ENCODE data around the gene LOXL1. TPM values are rescaled to one million over a fixed set of nuclear protein-coding genes. Genes with fewer than 3 reads are reported as not detected.

The LOXL1 gene
- total RNA-seq, 2 experiments from 2014 or later = 3.4 to 3.5 TPM

DNA sequence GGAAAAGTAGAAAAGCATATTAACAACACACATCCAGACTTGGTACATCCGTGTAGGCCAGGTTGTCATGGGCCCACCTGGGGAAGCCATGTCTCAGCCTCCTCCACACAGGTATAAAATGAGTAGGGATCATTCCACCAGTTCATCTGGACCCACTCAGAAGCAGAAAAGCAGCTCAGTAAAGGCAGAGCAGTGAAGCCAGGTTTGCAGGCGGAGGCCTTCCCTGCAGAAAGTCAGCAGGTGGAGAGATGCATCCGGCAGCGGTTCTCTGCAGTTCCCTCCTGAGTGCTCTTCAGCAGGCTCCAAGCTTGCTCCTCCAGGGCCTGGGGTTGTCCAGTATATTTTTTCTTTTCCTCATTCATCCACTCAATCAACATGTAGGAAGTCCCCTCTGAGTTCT, 22.1 kb downstream of the LOXL1 start:
- Mint-ChIP-seq H3K4me1 (peaks cover 14% of the 10 kb centered on the region), H3K36me3 (ENCODE audit: low read depth) (no peaks in the 10 kb centered on the region), H3K27me3 (peaks cover 4% of the 10 kb centered on the region), H3K4me3 (no peak overlapping the region), H3K9me3 (no peaks in the 10 kb centered on the region), H3K27ac (no peak overlapping the region)
- no peak for DNase-seq
- ChIA-PET CTCF (interaction anchor here (4.2 kb wide), 1 partner anchor 17 kb away, joined by 37 read pairs; no protein-coding TSS in a partner anchor), POLR2A (no interaction called here)

DNA sequence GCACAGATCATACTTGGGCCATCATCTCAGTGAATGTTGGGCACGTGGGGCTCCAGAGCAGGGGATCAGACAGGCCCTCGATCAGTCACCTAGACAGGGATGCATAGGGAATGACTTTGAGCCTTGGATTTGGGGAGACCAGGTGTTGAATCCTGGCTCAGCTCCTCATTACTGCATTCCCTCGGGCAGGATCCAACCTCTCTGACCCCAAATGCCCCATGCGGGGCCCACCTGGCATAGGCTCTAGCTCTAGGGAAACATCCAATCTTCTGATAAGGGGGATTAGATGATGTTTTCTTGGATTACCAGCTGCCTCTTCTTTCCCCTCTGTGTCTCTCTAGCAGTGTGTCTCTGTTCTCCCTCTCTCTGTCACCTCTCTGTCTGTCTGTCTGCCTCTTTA, 22.7 kb downstream of the LOXL1 start:
- DNase-seq = no peak
- ChIA-PET POLR2A (no interaction called here), CTCF (interaction anchor here (0.8 to 4.2 kb wide), 2 partner anchors 17 to 45 kb away, joined by 3 to 37 read pairs; partner anchors contain the start of gene PML)
- Mint-ChIP-seq H3K4me3 (no peak overlapping the region), H3K27ac (no peak overlapping the region), H3K36me3 (ENCODE audit: low read depth) (no peaks in the 10 kb centered on the region), H3K4me1 (peaks cover 16% of the 10 kb centered on the region), H3K27me3 (peaks cover 4% of the 10 kb centered on the region), H3K9me3 (no peaks in the 10 kb centered on the region)

DNA sequence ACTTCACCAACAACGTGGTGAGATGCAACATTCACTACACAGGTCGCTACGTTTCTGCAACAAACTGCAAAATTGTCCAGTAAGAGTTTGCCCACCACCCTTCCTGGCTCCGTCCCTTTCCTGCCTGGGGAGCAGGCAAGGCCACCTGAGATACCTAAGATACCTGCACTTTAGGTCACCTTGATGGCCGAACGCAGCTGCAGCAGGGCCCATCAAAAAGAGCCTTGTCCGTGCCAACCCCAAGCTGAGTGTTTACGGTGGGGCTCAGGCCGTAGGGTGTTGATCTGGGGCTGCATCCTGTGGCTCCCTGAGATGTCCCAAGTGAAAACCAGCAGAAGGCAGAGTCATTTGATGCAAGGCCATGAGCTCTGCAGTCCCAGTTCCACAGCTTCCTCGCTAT, 23.2 kb downstream of the LOXL1 start:
- Mint-ChIP-seq H3K9me3 (no peaks in the 10 kb centered on the region), H3K27me3 (peaks cover 4% of the 10 kb centered on the region), H3K4me3 (no peak overlapping the region), H3K4me1 (peaks cover 16% of the 10 kb centered on the region), H3K27ac (no peak overlapping the region), H3K36me3 (ENCODE audit: low read depth) (no peaks in the 10 kb centered on the region)
- POLR2A ChIA-PET = no interaction called here
- CTCF ChIA-PET = interaction anchor here (0.7 to 4.2 kb wide), 5 partner anchors 10 to 45 kb away, joined by 3 to 37 read pairs (median 3); partner anchors contain the start of gene PML
- DNase-seq = no peak

DNA sequence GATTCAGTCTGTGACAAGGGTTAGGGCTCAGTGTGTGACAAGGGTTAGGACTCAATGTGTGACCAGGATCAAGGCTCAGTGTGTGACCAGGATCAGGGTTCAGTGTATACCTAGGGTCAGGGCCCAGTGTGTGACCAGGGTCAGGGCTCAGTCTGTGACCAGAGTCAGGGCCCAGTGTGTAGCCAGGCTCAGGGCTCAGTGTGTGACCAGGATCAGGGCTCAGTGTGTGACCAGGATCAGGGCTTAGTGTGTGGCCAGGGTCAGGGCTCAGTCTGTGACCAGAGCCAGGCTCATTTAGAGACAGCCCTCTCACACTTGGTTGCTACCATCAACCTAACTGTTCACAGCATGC, 24.2 kb downstream of the LOXL1 start:
- H3K27ac Mint-ChIP-seq = no peak overlapping the region
- POLR2A ChIA-PET = interaction anchor here (0.6 kb wide), 1 partner anchor 15 kb away, joined by 3 read pairs; no protein-coding TSS in a partner anchor
- no peak for DNase-seq
- no peaks in the 10 kb centered on the region for H3K27me3 Mint-ChIP-seq
- H3K36me3 Mint-ChIP-seq (ENCODE audit: low read depth) = no peaks in the 10 kb centered on the region
- H3K4me1 Mint-ChIP-seq = peaks cover 16% of the 10 kb centered on the region
- no peak overlapping the region for H3K4me3 Mint-ChIP-seq
- CTCF ChIA-PET = interaction anchor here (0.8 to 4.2 kb wide), 17 partner anchors 9 to 379 kb away, joined by 3 to 37 read pairs (median 5); no protein-coding TSS in a partner anchor
- no peaks in the 10 kb centered on the region for H3K9me3 Mint-ChIP-seq

DNA sequence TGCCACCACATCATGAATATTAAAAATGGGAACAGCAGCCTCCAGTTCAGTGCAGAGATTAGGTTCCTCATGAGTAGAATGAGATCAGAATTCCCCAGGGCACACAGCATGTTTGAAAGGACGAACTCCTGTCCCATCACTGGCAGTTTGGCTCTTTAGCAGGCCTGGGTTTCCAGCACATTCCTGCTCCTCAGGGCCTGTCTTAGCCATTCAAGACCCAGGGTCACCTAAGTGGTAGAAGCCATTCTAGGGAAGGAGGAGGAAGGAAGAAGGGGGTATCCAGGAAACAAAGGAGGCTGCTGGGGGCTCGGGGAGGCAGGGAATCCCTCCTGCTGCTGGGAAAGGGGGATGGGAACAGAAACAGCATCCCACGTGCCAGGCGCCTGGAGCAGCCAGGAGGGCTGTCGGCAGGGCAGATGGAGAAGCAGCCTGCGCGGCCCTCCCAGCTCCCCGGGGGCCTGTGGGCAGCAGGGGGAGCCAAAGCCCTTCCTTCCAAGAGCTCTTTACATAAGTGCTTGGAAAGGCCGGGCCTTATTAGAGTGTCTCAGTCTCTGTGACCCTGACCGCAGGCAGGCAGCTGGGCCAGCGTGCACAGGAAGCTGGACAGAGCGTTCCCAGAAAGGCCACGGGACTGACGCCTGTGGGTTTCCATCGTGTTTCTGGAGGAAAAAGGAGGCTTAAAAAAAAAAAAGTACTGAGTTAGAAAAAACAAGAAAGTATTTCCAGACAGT, 24.7 kb downstream of the LOXL1 start:
- H3K4me3 Mint-ChIP-seq = no peak overlapping the region
- H3K27me3 Mint-ChIP-seq = no peaks in the 10 kb centered on the region
- no peaks in the 10 kb centered on the region for H3K9me3 Mint-ChIP-seq
- peaks cover 16% of the 10 kb centered on the region for H3K4me1 Mint-ChIP-seq
- peak overlapping the region; percentile 88 for H3K27ac Mint-ChIP-seq
- ChIA-PET POLR2A (interaction anchor here (0.6 kb wide), 1 partner anchor 15 kb away, joined by 3 read pairs; no protein-coding TSS in a partner anchor), CTCF (interaction anchor here (0.9 to 4.2 kb wide), 18 partner anchors 8 to 379 kb away, joined by 3 to 37 read pairs (median 5); no protein-coding TSS in a partner anchor)
- peak; percentile 77 for DNase-seq
- H3K36me3 Mint-ChIP-seq (ENCODE audit: low read depth) = no peaks in the 10 kb centered on the region

DNA sequence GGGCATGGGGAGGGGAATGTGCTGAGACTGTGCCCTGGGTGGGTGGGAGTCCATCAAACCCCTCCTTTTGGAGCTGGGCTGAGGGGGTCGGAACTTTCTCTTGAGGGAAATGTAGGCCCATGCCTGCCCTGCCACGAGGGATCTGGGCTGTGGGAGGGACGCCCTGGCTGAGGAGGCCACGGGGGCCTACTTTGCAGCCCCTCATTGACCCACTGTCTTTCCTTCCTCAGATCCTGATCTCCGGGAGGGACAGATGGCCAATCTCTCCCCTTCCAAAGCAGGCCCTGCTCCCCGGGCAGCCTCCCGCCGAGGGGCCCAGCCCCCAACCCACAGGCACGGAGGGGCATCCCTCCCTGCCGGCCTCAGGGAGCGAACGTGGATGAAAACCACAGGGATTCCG, 25.3 kb downstream of the LOXL1 start:
- no peak overlapping the region for H3K4me3 Mint-ChIP-seq
- H3K4me1 Mint-ChIP-seq = peaks cover 17% of the 10 kb centered on the region
- H3K27me3 Mint-ChIP-seq = no peaks in the 10 kb centered on the region
- POLR2A ChIA-PET = no interaction called here
- no peaks in the 10 kb centered on the region for H3K36me3 Mint-ChIP-seq (ENCODE audit: low read depth)
- H3K27ac Mint-ChIP-seq = no peak overlapping the region
- CTCF ChIA-PET = interaction anchor here (0.9 to 4.2 kb wide), 18 partner anchors 9 to 378 kb away, joined by 3 to 37 read pairs (median 5); no protein-coding TSS in a partner anchor
- DNase-seq = no peak
- no peaks in the 10 kb centered on the region for H3K9me3 Mint-ChIP-seq

DNA sequence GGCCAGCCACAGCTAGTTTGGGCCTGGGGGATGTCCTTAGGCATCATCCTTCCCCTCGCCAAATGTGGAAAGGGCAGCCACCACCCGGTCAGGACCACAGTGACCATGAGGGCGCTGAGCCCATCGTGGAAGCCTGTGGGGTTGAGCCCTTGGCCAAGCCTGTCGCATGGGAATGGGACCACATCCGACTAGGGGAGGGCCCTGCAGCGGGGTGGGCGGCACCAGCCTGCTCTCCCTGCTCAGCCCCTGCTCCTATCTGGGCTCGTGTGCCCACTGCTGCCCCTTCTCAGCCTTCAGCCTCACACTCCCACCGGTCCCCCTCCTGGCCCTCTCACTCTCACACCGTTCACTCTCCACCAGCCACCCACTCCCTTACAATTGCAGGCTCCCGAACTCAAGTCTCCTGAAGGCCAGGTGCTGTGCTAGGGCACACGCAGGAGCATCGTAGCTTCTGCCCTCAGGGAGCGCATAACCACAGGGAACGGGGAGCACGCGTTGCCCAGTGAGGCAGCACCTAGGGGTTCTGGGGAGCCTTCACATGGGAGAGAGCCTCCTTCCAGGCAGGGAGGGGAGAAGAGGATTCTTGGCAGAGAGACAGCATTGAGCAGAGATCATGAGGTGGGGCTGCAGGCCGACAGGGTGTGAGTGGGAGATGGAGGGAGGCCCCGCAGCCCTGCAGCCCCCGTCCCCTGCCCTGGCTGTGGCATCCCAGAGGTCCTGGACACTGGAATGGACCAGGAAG, 26.1 kb downstream of the LOXL1 start:
- ChIA-PET POLR2A (no interaction called here), CTCF (interaction anchor here (1.0 to 4.2 kb wide), 9 partner anchors 8 to 97 kb away, joined by 3 to 37 read pairs (median 6); no protein-coding TSS in a partner anchor)
- DNase-seq = no peak
- no peak overlapping the region for H3K4me3 Mint-ChIP-seq
- H3K36me3 Mint-ChIP-seq (ENCODE audit: low read depth) = no peaks in the 10 kb centered on the region
- no peak overlapping the region for H3K27ac Mint-ChIP-seq
- no peaks in the 10 kb centered on the region for H3K27me3 Mint-ChIP-seq
- peaks cover 24% of the 10 kb centered on the region for H3K4me1 Mint-ChIP-seq
- no peaks in the 10 kb centered on the region for H3K9me3 Mint-ChIP-seq

DNA sequence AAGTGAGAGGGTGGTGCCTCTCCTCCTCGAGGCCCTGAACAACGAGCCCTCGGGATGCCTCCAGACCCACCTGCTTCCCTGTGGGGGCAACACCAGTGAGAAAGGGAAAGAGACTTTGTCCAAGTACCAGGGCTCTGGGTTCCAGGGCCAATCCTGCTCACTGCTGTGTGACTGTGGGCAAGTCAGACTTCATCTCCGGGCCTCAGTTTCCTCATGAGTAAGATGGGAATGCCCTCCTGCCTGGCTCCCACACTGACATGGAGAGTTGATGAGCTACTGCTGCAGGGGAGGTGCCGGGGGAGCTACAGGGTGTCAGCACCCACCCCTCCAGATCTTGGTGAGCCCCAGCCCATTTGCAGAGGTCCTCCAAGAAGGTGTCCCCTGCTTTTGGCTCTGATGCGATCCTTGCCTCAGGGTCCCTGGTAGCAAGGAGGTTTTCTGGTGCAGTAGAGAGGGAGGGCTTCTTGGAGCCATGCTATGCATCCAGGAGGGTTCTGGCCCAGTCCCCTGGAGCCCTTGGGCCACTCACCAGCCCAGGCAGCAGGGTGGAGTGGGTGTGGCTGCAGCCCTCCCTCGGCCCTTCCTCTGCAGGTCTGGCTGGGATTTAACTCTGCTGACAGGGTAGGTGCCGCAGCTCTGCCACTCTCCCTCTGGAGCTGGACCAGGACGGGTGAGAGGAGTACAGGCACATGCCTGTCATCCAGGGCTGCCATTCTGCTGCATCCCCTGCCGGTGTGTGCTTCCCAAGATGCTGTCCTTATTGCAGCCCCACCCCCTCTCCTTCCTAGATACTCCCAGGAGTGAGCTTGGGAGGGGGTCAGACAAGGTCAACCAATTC, 26.9 kb downstream of the LOXL1 start:
- Mint-ChIP-seq H3K27ac (peak overlapping the region; percentile 46), H3K9me3 (no peaks in the 10 kb centered on the region), H3K27me3 (no peaks in the 10 kb centered on the region)

DNA sequence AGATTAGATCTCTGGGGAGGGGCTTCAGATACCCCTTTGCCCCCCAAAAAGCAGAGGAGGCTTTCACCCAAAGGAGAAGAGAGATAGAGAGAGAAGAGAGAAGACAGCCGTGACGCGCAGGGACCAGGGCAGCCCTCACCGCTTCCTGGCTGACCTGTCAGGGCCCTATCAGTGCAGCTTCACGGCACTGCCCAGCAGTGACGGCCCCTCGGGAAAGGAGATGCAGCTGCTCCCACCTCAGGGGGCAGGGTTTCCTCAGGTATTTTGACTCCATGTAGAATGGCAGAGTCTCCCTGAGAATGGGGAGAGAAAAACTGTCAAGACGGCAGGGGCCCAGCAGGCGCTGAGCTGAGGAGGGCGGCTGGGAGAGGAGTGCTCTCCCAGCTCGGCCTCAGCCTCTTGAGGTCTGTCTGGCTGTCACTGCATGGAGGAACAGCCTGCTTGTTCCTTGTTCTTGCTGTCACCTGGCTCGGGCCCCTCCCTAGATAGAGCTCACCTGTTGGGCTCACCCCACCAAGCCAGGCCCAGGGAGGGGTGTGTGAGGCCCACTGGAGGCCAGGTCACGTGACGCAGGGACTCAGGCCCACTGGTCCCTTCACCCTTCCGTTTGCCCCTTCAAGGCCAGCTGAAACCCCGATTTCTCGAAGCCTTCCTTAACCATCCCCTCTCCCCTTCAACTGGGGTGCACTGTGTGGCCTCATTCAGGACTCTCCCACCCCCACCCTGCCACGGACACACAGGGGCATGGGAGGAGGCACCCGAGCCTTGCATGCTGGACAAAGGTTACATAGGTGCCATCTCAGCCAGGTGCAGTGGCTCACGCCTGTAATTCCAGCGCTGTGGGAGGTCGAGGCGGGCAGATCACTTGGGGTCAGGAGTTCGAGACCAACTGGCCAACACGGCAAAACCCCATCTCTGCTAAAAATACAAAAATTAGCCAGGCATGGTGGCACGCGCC, 28.2 kb downstream of the LOXL1 start:
- CTCF ChIA-PET = interaction anchor here (0.6 to 1.9 kb wide), 3 partner anchors 10 to 1149 kb away, joined by 3 to 4 read pairs (median 3); no protein-coding TSS in a partner anchor
- Mint-ChIP-seq H3K4me1 (peaks cover 45% of the 10 kb centered on the region), H3K27me3 (no peaks in the 10 kb centered on the region), H3K27ac (peak overlapping the region; percentile 5), H3K4me3 (no peak overlapping the region), H3K36me3 (ENCODE audit: low read depth) (no peaks in the 10 kb centered on the region), H3K9me3 (no peaks in the 10 kb centered on the region)
- POLR2A ChIA-PET = no interaction called here
- no peak for DNase-seq

More for the DNA sequence above, 26.9 kb downstream of the LOXL1 start:
- H3K4me1 Mint-ChIP-seq = peaks cover 32% of the 10 kb centered on the region
- ChIA-PET POLR2A (no interaction called here), CTCF (interaction anchor here (1.2 kb wide), 1 partner anchor 25 kb away, joined by 3 read pairs; no protein-coding TSS in a partner anchor)
- no peaks in the 10 kb centered on the region for H3K36me3 Mint-ChIP-seq (ENCODE audit: low read depth)
- DNase-seq = no peak
- no peak overlapping the region for H3K4me3 Mint-ChIP-seq

DNA sequence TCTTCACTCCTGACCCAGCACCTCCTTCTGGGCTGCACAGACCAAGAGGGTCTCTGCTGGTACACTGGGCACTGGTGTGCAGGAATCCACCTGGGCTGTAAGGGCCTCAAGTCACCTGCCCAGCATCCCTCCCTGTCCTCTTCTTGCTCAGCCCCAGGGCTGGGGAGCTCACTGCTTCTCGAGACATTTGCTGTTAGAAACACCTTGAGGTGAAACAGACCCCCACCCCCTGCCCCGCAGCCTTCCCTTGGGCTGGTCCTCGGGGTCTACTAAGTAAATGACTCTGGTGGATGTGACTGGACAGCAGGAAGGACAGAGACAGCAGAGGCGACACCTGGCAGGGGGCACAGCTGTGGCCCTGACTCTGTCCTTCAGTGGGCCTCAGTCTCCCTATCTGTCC, 29.1 kb downstream of the LOXL1 start:
- ChIA-PET CTCF (interaction anchor here (1.9 kb wide), 1 partner anchor 9 kb away, joined by 4 read pairs; no protein-coding TSS in a partner anchor), POLR2A (no interaction called here)
- Mint-ChIP-seq H3K4me3 (no peak overlapping the region), H3K36me3 (ENCODE audit: low read depth) (no peaks in the 10 kb centered on the region), H3K9me3 (no peaks in the 10 kb centered on the region), H3K27ac (no peak overlapping the region), H3K4me1 (peaks cover 52% of the 10 kb centered on the region), H3K27me3 (no peaks in the 10 kb centered on the region)
- no peak for DNase-seq

DNA sequence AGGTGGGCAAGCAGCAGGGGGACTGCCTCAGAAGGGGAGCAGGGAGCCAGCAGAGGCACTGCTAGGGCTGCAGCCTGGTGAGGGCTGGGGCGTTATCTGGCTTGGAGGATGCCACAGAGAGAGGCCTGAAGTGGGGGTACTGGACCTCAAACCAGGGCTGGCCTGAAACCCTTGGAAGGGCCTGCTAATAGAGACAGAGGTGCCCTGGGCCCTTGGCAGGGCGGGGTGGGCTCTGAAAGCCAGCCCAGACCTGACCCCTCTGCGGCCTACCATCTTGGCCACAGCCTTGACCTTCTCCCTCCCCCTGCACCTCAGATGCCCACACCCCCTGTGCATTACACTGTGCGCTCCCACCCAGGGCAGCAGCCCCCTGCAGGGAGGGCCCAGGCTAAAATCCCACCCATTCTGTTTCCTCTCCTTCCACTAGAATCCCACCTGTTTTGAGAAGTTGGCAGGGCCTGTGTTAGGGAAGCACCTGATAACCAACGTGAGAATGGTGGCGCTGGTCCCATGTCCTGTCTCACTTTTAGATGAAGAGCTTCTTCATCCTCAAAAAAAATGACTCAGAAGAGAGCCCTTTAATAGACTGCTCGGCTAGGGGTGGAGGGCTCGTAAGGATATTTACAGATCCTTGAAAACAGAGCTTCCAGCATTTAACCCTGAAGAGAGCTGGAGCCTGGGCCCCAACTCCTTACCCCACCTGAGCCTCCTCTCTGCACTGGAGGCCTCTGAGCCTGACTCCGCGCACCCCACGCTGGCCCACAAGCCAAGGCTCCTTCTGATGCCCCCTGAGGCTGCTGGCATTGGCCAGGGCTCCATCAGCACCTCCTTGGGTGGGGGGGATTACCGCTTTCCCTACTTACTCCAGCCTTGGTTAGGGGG, 29.8 kb downstream of the LOXL1 start:
- H3K27me3 Mint-ChIP-seq = no peaks in the 10 kb centered on the region
- no peaks in the 10 kb centered on the region for H3K36me3 Mint-ChIP-seq (ENCODE audit: low read depth)
- no peak overlapping the region for H3K4me3 Mint-ChIP-seq
- ChIA-PET CTCF (interaction anchor here (0.9 to 1.9 kb wide), 6 partner anchors 8 to 21 kb away, joined by 3 to 8 read pairs (median 4); no protein-coding TSS in a partner anchor), POLR2A (no interaction called here)
- H3K27ac Mint-ChIP-seq = no peak overlapping the region
- peaks cover 51% of the 10 kb centered on the region for H3K4me1 Mint-ChIP-seq
- DNase-seq = no peak
- no peaks in the 10 kb centered on the region for H3K9me3 Mint-ChIP-seq

Measured in activated CD4-positive, alpha-beta T cell treated with anti-CD3 and anti-CD28 coated beads, Interleukin-2, amount 10 ng/mL, durations not matched to agents 7 days and 5 days (primary cell).